ENCODE data around the gene SLC15A1.

The SLC15A1 gene

DNA sequence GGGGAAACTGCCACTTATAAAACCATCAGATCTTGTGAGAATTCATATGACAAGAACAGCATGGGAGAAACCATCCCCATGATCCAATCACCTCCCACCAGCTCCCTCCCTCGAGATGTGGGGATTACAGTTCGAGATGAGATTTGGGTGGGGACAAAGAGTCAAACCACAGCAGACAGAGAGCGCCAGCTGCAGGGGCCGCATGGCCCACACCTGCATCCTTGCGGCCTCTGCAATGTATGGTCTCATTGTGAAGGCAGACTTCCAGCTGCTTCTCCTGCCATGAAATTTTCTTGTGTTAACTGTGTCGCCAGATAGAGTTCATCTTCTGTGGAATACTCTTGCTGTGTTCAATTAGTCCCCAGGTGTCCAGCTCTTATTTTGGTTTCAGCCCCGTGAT lies 17.3 kb upstream of the SLC15A1 start (continued):
- TF ChIP-seq KLF17 (tag by site-specific recombination; IDR thresholded peaks at IDR 0.05) (no peak), ZNF114 (tag by site-specific recombination; IDR thresholded peaks at IDR 0.05) (no peak), ZNF549 (tag by site-specific recombination; IDR thresholded peaks at IDR 0.05) (no peak), ZBTB20 (tag by site-specific recombination; IDR thresholded peaks at IDR 0.05) (no peak), ZNF658 (tag by site-specific recombination; IDR thresholded peaks at IDR 0.05) (no peak), ZNF843 (tag by site-specific recombination; IDR thresholded peaks at IDR 0.05) (no peak), ZNF600 (tag by site-specific recombination; IDR thresholded peaks at IDR 0.05) (no peak), ZNF146 (tag by site-specific recombination; IDR thresholded peaks at IDR 0.05) (no peak)

GRCh38 chr13:98768522-98768921 lies 16.1 kb upstream of the SLC15A1 start:
- Histone ChIP-seq H3K27ac (ENCODE audit: extremely low read depth, low read depth, low read length) (no peak overlapping the region), H3K4me1 (ENCODE audit: control insufficient read depth, insufficient read depth, low read length) (no peaks in the 10 kb centered on the region), H3K4me3 (ENCODE audit: low read depth, low read length) (no peak overlapping the region), H3K36me3 (ENCODE audit: control insufficient read depth in 2 of 2, insufficient read depth in 1 of 2, low read length in 2 of 2) (no peaks in the 10 kb centered on the region), H3K9me3 (ENCODE audit: control insufficient read depth, insufficient read depth, low read depth, low read length) (no peaks in the 10 kb centered on the region)
- CTCF ChIA-PET: interaction anchor here (0.7 kb wide), 1 partner anchor 16 kb away, joined by 3 read pairs; no protein-coding TSS in a partner anchor
- TF ChIP-seq HOXC10 (CRISPR knock-in tag; IDR thresholded peaks at IDR 0.05) (no peak), ZBTB44 (tag by site-specific recombination; IDR thresholded peaks at IDR 0.05) (no peak), ZBTB6 (tag by site-specific recombination; IDR thresholded peaks at IDR 0.05) (no peak), ZNF248 (tag by site-specific recombination; IDR thresholded peaks at IDR 0.05) (no peak), CTCF (tag by site-specific recombination; IDR thresholded peaks at IDR 0.05) (no peak), ZFP41 (tag by site-specific recombination; IDR thresholded peaks at IDR 0.05; ENCODE audit: borderline replicate concordance) (no peak), ZNF175 (tag by site-specific recombination; IDR thresholded peaks at IDR 0.05) (no peak), ZNF24 (tag by site-specific recombination; IDR thresholded peaks at IDR 0.05) (no peak), ZNF701 (tag by site-specific recombination; IDR thresholded peaks at IDR 0.05) (no peak), ZSCAN23 (tag by site-specific recombination; IDR thresholded peaks at IDR 0.05) (no peak), BCL11A (tag by site-specific recombination; IDR thresholded peaks at IDR 0.05; ENCODE audit: low read depth) (no peak), ZNF677 (tag by site-specific recombination; IDR thresholded peaks at IDR 0.05) (no peak), RBAK (tag by site-specific recombination; IDR thresholded peaks at IDR 0.05) (no peak), YY1 (tag by site-specific recombination; IDR thresholded peaks at IDR 0.05) (no peak), ZNF391 (tag by site-specific recombination; IDR thresholded peaks at IDR 0.05; ENCODE audit: borderline replicate concordance, low read depth) (no peak), KLF8 (tag by site-specific recombination; IDR thresholded peaks at IDR 0.05) (no peak), ZNF658 (tag by site-specific recombination; IDR thresholded peaks at IDR 0.05) (no peak), ZNF639 (tag by site-specific recombination; IDR thresholded peaks at IDR 0.05) (no peak), ZSCAN16 (tag by site-specific recombination; IDR thresholded peaks at IDR 0.05) (no peak)
- TF ChIP-seq, protein P1, sequence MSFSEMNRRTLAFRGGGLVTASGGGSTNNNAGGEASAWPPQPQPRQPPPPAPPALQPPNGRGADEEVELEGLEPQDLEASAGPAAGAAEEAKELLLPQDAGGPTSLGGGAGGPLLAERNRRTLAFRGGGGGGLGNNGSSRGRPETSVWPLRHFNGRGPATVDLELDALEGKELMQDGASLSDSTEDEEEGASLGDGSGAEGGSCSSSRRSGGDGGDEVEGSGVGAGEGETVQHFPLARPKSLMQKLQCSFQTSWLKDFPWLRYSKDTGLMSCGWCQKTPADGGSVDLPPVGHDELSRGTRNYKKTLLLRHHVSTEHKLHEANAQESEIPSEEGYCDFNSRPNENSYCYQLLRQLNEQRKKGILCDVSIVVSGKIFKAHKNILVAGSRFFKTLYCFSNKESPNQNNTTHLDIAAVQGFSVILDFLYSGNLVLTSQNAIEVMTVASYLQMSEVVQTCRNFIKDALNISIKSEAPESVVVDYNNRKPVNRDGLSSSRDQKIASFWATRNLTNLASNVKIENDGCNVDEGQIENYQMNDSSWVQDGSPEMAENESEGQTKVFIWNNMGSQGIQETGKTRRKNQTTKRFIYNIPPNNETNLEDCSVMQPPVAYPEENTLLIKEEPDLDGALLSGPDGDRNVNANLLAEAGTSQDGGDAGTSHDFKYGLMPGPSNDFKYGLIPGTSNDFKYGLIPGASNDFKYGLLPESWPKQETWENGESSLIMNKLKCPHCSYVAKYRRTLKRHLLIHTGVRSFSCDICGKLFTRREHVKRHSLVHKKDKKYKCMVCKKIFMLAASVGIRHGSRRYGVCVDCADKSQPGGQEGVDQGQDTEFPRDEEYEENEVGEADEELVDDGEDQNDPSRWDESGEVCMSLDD (tag by site-specific recombination; IDR thresholded peaks at IDR 0.05): no peak
- POLR2A ChIA-PET: no interaction called here

Data from HEK293 (cell line).